Measurements from ENCODE around the gene PTPRT. TPM values are rescaled to one million over a fixed set of nuclear protein-coding genes. Genes with fewer than 3 reads are reported as not detected.

Gene PTPRT
- total and polyA plus RNA-seq, 4 donors, result 0.14 to 2.8 (median 0.40) TPM

DNA sequence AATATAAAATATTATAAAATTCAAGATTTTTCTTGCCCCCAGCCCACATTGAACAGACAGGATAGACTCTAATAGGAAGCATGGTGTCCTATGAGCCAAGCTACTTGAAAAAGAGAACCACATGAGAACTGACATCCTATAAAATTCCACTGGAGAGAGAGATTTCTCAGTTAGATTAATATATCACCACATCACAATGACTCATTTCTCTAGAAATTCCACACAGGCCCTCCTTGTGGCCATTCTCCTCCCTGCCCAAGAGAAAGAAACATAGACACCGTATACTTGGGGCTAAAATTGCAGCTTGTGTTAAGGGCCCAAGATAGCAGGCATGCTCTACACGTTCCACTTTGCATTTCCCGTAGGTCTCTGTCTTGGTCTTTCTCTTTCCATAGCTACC lies 481.4 kb downstream of the PTPRT start (continued):
- TF ChIP-seq FOXA2 (IDR thresholded peaks at IDR 0.05) (no peak), EGR1 (IDR thresholded peaks at IDR 0.05; ENCODE audit: low read depth in 2 of 2) (no peak)

DNA sequence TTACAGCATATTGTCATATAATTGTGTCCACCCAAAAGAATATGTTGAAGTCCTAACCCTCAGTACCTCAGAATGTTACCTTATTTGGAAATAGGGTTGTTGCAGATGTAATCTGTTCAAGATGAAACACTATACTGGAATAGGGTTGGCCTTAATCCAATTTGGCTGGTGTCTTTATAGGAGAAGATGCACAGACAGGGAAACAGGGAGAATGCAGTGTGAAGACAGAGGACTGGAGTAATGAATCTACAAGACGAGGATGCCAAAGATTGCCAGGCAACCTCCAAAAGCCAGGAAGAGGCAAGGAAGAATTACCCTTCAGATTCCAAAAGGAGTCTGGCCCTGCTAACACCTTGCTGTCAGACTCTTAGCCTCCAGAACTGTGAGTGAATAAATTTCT lies 482.9 kb downstream of the PTPRT start:
- no peak overlapping the region for H3K27ac ChIP-seq (ENCODE audit: low read depth in 1 of 2, low read length in 2 of 2)
- DNase-seq (ENCODE audit: low spot score), result no peak
- no peak overlapping the region for H3K9ac ChIP-seq (ENCODE audit: low read depth in 1 of 2, low read length in 2 of 2)
- H3K4me3 ChIP-seq (ENCODE audit: low read depth in 1 of 3, low read length in 3 of 3), result no peak overlapping the region
- TF ChIP-seq, protein P1, sequence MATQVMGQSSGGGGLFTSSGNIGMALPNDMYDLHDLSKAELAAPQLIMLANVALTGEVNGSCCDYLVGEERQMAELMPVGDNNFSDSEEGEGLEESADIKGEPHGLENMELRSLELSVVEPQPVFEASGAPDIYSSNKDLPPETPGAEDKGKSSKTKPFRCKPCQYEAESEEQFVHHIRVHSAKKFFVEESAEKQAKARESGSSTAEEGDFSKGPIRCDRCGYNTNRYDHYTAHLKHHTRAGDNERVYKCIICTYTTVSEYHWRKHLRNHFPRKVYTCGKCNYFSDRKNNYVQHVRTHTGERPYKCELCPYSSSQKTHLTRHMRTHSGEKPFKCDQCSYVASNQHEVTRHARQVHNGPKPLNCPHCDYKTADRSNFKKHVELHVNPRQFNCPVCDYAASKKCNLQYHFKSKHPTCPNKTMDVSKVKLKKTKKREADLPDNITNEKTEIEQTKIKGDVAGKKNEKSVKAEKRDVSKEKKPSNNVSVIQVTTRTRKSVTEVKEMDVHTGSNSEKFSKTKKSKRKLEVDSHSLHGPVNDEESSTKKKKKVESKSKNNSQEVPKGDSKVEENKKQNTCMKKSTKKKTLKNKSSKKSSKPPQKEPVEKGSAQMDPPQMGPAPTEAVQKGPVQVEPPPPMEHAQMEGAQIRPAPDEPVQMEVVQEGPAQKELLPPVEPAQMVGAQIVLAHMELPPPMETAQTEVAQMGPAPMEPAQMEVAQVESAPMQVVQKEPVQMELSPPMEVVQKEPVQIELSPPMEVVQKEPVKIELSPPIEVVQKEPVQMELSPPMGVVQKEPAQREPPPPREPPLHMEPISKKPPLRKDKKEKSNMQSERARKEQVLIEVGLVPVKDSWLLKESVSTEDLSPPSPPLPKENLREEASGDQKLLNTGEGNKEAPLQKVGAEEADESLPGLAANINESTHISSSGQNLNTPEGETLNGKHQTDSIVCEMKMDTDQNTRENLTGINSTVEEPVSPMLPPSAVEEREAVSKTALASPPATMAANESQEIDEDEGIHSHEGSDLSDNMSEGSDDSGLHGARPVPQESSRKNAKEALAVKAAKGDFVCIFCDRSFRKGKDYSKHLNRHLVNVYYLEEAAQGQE (IDR thresholded peaks at IDR 0.05), result no peak
- TF ChIP-seq, protein P2, sequence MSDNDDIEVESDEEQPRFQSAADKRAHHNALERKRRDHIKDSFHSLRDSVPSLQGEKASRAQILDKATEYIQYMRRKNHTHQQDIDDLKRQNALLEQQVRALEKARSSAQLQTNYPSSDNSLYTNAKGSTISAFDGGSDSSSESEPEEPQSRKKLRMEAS (IDR thresholded peaks at IDR 0.05), result no peak
- TF ChIP-seq HNF4G (IDR thresholded peaks at IDR 0.05), result no peak
- TF ChIP-seq RXRA (IDR thresholded peaks at IDR 0.05), result no peak
- TF ChIP-seq, protein P3, sequence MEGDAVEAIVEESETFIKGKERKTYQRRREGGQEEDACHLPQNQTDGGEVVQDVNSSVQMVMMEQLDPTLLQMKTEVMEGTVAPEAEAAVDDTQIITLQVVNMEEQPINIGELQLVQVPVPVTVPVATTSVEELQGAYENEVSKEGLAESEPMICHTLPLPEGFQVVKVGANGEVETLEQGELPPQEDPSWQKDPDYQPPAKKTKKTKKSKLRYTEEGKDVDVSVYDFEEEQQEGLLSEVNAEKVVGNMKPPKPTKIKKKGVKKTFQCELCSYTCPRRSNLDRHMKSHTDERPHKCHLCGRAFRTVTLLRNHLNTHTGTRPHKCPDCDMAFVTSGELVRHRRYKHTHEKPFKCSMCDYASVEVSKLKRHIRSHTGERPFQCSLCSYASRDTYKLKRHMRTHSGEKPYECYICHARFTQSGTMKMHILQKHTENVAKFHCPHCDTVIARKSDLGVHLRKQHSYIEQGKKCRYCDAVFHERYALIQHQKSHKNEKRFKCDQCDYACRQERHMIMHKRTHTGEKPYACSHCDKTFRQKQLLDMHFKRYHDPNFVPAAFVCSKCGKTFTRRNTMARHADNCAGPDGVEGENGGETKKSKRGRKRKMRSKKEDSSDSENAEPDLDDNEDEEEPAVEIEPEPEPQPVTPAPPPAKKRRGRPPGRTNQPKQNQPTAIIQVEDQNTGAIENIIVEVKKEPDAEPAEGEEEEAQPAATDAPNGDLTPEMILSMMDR (IDR thresholded peaks at IDR 0.05; ENCODE audit: low read depth, low read length, missing input control), result no peak
- no peak for TF ChIP-seq NR2F2 (IDR thresholded peaks at IDR 0.05)
- no peak for TF ChIP-seq FOXA2 (IDR thresholded peaks at IDR 0.05)
- no peak for TF ChIP-seq JUND (IDR thresholded peaks at IDR 0.05)
- TF ChIP-seq, protein P4, sequence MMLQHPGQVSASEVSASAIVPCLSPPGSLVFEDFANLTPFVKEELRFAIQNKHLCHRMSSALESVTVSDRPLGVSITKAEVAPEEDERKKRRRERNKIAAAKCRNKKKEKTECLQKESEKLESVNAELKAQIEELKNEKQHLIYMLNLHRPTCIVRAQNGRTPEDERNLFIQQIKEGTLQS (IDR thresholded peaks at IDR 0.05), result no peak
- no peak for TF ChIP-seq RAD21 (IDR thresholded peaks at IDR 0.05)
- no peak for TF ChIP-seq SP1 (IDR thresholded peaks at IDR 0.05)
- no peak for TF ChIP-seq FOXA1 (IDR thresholded peaks at IDR 0.05)
- no peak for TF ChIP-seq TAF1 (conservative IDR thresholded peaks at IDR 0.05)
- TF ChIP-seq EGR1 (IDR thresholded peaks at IDR 0.05; ENCODE audit: low read depth in 2 of 2), result no peak
- TF ChIP-seq, protein P5, sequence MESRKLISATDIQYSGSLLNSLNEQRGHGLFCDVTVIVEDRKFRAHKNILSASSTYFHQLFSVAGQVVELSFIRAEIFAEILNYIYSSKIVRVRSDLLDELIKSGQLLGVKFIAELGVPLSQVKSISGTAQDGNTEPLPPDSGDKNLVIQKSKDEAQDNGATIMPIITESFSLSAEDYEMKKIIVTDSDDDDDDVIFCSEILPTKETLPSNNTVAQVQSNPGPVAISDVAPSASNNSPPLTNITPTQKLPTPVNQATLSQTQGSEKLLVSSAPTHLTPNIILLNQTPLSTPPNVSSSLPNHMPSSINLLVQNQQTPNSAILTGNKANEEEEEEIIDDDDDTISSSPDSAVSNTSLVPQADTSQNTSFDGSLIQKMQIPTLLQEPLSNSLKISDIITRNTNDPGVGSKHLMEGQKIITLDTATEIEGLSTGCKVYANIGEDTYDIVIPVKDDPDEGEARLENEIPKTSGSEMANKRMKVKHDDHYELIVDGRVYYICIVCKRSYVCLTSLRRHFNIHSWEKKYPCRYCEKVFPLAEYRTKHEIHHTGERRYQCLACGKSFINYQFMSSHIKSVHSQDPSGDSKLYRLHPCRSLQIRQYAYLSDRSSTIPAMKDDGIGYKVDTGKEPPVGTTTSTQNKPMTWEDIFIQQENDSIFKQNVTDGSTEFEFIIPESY (IDR thresholded peaks at IDR 0.05), result no peak
- TF ChIP-seq HNF4A (conservative IDR thresholded peaks at IDR 0.05), result no peak
- peaks cover 0 to 7% (median 3%) of the 10 kb centered on the region in 4 donors for H3K9me3 ChIP-seq (ENCODE audit: control insufficient read depth in 4 of 4, low read length in 3 of 4)
- no peaks in the 10 kb centered on the region for H3K36me3 ChIP-seq (ENCODE audit: control insufficient read depth in 4 of 4, insufficient read depth in 3 of 4, low read depth in 1 of 4, low read length in 3 of 4)
- H3K27me3 ChIP-seq (ENCODE audit: control insufficient read depth in 4 of 4, insufficient read depth in 4 of 4, low read length in 3 of 4), result no peaks in the 10 kb centered on the region
- H3K4me1 ChIP-seq (ENCODE audit: control insufficient read depth in 4 of 4, insufficient read depth in 4 of 4, low read length in 3 of 4), result peaks cover 0 to 5% (median 4%) of the 10 kb centered on the region in 4 donors
- 85% methylated on average over 1 of the region's 1 CpG for WGBS

Data from liver (tissue), 9 donors.